Activated naive CD4-positive, alpha-beta T cell treated with anti-CD3 and anti-CD28 coated beads, Interleukin-2, amount 50 U/mL, for 24 hours (primary cell): ENCODE results near the gene ELFN2.

Experiments
- H3K27ac Mint-ChIP-seq: one replicate; pipeline ENCODE4 v1.8.0; 2021; ENCODE audit warnings: mild to moderate bottlenecking, mixed read lengths
- H3K27me3 Mint-ChIP-seq: one replicate; pipeline ENCODE4 v1.8.0; 2021; ENCODE audit warnings: mixed read lengths
- H3K36me3 Mint-ChIP-seq: one replicate; pipeline ENCODE4 v1.8.0; 2021; ENCODE audit warnings: mixed read lengths
- H3K4me1 Mint-ChIP-seq: one replicate; pipeline ENCODE4 v1.8.0; 2021; ENCODE audit warnings: mixed read lengths
- H3K4me3 Mint-ChIP-seq: one replicate; pipeline ENCODE4 v1.8.0; 2021; ENCODE audit warnings: mild to moderate bottlenecking, mixed read lengths
- H3K9me3 Mint-ChIP-seq: one replicate; pipeline ENCODE4 v1.8.0; 2021; ENCODE audit warnings: mixed read lengths

The ELFN2 gene

DNA sequence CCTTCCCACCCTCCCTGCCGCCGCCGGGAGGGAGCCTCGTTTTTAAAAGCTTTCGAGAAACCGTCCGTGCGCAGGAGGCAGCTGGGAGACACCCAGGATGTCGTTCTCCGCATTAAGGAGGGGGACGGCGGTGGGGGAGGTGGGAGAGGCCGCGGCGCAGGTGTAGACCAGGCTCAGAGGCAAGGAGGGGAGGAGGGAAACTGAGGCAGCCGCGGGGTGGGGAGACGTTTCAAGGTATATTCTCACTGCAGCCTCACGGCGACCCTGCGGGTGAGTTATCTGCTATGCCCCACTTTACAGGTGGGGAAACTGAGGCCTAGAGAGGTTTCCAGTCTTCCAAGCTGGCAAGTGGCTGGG, 102.3 kb downstream of the ELFN2 start:
- Mint-ChIP-seq H3K27ac (no peak overlapping the region), H3K36me3 (no peaks in the 10 kb centered on the region), H3K4me1 (no peaks in the 10 kb centered on the region), H3K27me3 (peaks cover 15% of the 10 kb centered on the region), H3K9me3 (no peaks in the 10 kb centered on the region), H3K4me3 (no peak overlapping the region)

DNA sequence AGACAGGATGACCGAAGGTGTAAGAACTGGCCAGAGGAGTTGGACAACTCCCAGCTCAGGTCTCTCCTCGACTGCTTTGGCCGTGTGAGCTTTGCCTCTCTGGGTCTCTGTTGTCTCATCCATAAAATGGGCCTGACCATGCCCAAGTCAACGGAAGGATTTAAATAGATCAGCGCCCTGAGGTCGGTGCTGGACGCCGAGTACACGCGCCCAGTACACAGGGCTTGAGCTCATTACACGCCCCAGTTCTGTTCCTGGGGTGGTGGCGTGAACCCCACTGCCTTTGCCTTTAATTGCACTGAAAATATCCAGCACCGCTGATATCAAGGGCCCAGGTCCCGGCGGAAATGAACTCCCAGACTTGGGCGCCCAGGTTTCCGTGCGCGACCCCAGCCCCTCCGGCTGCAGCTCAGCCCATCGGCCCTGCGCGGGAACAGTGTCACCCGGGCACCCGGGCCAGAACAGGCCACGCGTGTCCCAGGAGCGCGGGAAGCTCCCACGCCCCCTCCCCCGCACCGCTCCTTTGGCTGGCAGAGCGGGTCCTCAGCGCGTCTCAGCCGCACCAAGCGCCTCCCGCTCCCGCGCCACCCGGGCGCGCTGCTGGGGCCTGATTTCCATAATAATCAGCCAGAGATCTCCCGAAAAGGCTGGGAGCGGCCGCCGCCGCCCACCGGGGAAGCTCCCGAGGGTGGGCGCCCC, 102.8 kb downstream of the ELFN2 start:
- Mint-ChIP-seq H3K9me3 (no peaks in the 10 kb centered on the region), H3K4me3 (no peak overlapping the region), H3K36me3 (no peaks in the 10 kb centered on the region), H3K27ac (no peak overlapping the region), H3K4me1 (no peaks in the 10 kb centered on the region), H3K27me3 (peaks cover 15% of the 10 kb centered on the region)

DNA sequence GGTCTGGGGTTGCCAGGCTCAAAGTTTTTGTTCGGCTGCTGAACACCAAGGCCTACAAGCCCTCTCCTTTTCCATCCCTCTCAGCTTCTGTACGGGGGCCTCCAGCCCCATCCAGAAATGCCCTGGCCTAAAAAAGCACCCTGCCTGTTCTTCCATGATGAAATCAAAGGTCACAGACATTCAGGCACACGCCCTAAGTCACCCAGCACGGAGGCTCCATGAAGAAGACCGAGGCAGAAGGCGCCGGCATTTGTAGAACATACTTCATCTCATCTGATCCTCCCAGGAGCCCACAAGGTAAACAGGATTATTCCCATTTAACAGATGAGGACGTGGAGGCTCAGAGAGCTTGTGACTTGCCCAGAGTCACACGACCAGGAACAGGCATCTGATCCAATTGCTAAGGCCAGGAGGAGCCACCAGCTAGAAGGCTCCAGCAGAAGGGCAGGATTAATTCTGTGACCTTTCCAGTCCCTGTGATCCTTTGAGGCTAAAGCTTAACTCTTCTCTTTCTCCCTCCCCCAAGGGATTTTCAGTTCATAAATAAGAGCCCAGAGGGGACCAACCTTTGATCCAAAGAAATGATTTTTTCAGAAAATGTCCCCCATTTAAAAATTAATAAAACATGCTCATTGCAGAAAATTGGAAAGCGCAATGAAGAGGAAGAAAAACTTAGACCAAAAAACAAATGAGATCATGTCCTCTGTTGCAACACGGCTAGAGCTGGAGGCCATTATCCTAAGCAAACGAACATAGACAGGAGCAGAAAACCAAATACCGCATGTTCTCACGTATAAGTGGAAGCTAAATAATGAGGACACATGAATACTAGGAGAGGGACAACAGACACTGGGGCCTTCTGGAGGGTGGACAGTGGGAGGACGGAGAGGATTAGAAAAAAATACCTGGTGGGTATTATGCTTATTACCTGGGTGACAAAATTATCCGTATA, 106.3 kb downstream of the ELFN2 start:
- Mint-ChIP-seq H3K27me3 (peaks cover 8% of the 10 kb centered on the region), H3K36me3 (no peaks in the 10 kb centered on the region), H3K4me1 (peaks cover 15% of the 10 kb centered on the region), H3K9me3 (no peaks in the 10 kb centered on the region), H3K27ac (no peak overlapping the region), H3K4me3 (no peak overlapping the region)

GRCh38 chr22:37319469-37319868, 107.8 kb downstream of the ELFN2 start:
- no peak overlapping the region for H3K27ac Mint-ChIP-seq
- H3K36me3 Mint-ChIP-seq: no peaks in the 10 kb centered on the region
- H3K4me3 Mint-ChIP-seq: no peak overlapping the region
- H3K27me3 Mint-ChIP-seq: peaks cover 8% of the 10 kb centered on the region
- no peaks in the 10 kb centered on the region for H3K9me3 Mint-ChIP-seq
- peaks cover 27% of the 10 kb centered on the region for H3K4me1 Mint-ChIP-seq

DNA sequence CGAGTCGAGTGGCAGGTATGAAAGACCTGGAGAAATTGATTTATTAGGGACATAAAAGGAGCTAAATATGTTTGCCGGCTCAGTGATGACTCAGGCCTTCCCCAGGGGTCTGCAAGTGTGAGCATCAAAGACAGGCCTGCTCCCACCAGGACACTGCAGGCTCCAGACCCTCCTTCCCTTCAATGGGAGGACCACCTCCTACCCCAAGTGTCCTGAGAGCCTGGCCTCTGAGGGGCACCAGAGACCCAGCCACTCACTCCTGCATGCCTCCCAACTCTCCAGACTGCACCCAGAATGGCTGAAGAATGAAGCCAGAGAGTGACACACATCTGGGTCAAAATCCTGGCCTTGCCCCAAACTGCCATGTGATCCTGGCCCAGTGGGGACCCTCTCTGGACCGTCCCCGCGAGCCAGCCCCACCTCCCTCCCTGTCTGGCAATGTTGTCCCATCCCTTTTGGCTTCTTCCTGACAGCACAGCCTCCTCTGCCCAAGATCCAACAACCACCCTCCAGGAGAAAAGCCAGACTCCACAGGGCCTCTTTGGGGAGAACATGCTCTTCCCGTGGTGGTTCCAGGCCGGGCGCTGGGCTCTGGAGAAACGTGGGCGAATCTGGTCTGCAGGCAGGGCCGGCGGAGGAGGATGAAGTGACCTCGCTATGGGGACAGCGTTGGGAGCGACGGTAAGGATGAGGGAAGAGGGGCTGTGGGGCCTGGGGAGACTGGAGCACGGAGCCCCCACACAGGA, 108.7 kb downstream of the ELFN2 start:
- Mint-ChIP-seq H3K4me1 (peaks cover 33% of the 10 kb centered on the region), H3K27ac (peak overlapping the region; percentile 70), H3K36me3 (peaks cover 2% of the 10 kb centered on the region), H3K27me3 (peaks cover under 1% of the 10 kb centered on the region), H3K9me3 (no peaks in the 10 kb centered on the region), H3K4me3 (no peak overlapping the region)
